Stimulated activated CD8-positive, alpha-beta memory T cell treated with anti-CD3 and anti-CD28 coated beads, Interleukin-15, amount 100 ng/mL, for 4 hours (primary cell): Measurements from ENCODE around the gene ATP5PB.

Experiments
- DNase-seq, 2 donors: peaks; one replicate each; pipeline ENCODE4 v3.0.0-alpha.2; 2020; ENCODE audit warnings: low read depth in 2 of 2

The ATP5PB gene

GRCh38 chr1:111446967-111447892 is 2.0 kb upstream of the ATP5PB start:
- DNase-seq: no peak

- peak; percentile 8 to 12 for DNase-seq
Observed at GRCh38 chr1:111448482-111448917, 764 bp upstream of the ATP5PB start.

- DNase-seq: no peak
Observed at GRCh38 chr1:111449703-111450017, 396 bp downstream of the ATP5PB start.

GRCh38 chr1:111450185-111450584 is 921 bp downstream of the ATP5PB start:
- no peak for DNase-seq

- no peak for DNase-seq
Observed at GRCh38 chr1:111452581-111452980, 3.3 kb downstream of the ATP5PB start.

GRCh38 chr1:111453706-111454105 is 4.4 kb downstream of the ATP5PB start:
- DNase-seq: no peak

GRCh38 chr1:111454859-111455641 is 5.8 kb downstream of the ATP5PB start:
- DNase-seq: no peak

GRCh38 chr1:111455642-111456031 is 6.4 kb downstream of the ATP5PB start:
- no peak for DNase-seq

GRCh38 chr1:111461765-111462164 is 12.5 kb downstream of the ATP5PB start:
- no peak for DNase-seq

GRCh38 chr1:111462370-111463028 is 13.2 kb downstream of the ATP5PB start:
- DNase-seq: no peak

- no peak for DNase-seq
Observed at GRCh38 chr1:111463029-111463683, 13.9 kb downstream of the ATP5PB start.

GRCh38 chr1:111465754-111466153 is 16.5 kb downstream of the ATP5PB start:
- DNase-seq: no peak

- DNase-seq: no peak
Observed at GRCh38 chr1:111466480-111466879, 17.2 kb downstream of the ATP5PB start.

GRCh38 chr1:111467865-111468716 is 18.8 kb downstream of the ATP5PB start:
- DNase-seq: no peak

- no peak for DNase-seq
Observed at GRCh38 chr1:111468717-111469100, 19.4 kb downstream of the ATP5PB start.

- no peak for DNase-seq
Observed at GRCh38 chr1:111469539-111469938, 20.3 kb downstream of the ATP5PB start.

- DNase-seq: no peak
Observed at GRCh38 chr1:111470596-111470995, 21.3 kb downstream of the ATP5PB start.

GRCh38 chr1:111471012-111471411 is 21.7 kb downstream of the ATP5PB start:
- DNase-seq: peak; percentile 23 to 48

GRCh38 chr1:111471538-111471937 is 22.3 kb downstream of the ATP5PB start:
- DNase-seq: no peak

- DNase-seq: no peak
Observed at GRCh38 chr1:111474106-111474505, 24.8 kb downstream of the ATP5PB start.

- DNase-seq: no peak
Observed at GRCh38 chr1:111474521-111474920, 25.3 kb downstream of the ATP5PB start.
